ENCODE results near the gene PRKCH.
A peak's percentile ranks its signal among the peaks of the same experiment; 100 is the strongest.

PRKCH gene

GRCh38 chr14:61533513-61534255 is 212.3 kb downstream of the PRKCH start:
- DNase-seq = peak in 1 of 4 experiments; percentile 48

DNA sequence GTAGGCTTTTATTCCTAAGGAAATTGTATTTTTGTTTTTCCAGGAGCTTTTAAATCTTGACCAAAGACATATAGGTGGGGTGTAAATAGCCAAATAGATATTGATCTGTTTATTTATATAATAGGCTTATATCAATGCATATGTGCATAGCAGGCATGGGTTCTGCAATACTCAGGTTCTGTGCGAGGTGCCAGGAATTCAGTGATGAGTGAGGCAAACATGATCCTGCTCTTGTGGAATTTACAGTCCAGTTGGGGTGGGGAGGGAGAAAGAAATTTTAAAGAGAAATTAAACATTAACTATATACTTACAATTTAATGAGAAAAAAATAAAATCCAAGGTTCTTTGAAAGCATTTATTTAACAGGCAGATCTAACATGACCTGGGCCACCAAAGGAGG is 213.7 kb downstream of the PRKCH start:
- DNase-seq = no peak

- no peak for DNase-seq
Measured at GRCh38 chr14:61535458-61535857, 214.1 kb downstream of the PRKCH start.

- DNase-seq = no peak
Measured at GRCh38 chr14:61536661-61537562, 215.5 kb downstream of the PRKCH start.

DNA sequence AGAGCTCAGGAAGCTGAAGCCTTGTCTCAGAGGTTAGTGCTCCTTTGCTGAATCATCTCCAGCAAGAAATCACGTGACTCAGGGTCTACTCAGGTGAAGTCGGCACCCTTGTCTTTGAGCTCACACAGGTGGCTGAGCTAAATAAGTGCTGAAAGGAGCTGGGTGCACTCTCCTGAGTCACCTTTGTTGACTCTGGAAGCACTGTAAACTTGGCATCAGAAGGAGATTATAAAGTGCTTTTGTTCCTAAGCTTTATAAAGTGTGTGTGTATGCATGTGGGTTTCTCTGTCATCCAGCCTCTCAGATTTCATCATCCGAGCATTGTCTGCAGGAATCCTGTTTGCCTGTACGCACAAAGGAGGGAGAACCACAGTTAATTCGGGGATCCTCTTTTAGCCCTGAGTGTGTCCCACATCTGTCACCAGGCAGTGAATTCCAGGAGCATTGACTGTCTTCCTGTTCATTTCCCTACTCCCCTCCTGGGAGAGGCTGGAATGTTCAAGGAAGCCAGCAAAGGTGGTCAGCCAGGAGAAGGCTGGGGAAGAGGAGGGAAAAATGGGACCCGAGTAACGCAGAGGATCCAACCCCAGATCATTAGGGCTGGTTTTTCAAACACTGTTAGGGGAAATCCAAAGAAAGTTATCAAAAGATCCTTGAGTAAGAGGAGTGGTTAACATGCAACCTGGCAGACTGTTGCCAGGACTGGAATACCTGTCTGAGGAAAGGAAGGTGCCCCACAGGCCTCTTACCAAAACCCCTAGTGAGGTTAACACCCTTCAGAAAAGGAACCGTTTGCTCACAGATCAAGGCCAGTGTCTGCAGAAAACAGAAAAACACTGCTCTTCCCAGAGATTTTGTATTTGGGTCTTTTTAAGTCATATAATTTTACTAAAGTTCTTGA is 216.4 kb downstream of the PRKCH start:
- DNase-seq = no peak

- DNase-seq = no peak
Measured at GRCh38 chr14:61538464-61539022, 217.2 kb downstream of the PRKCH start.

DNA sequence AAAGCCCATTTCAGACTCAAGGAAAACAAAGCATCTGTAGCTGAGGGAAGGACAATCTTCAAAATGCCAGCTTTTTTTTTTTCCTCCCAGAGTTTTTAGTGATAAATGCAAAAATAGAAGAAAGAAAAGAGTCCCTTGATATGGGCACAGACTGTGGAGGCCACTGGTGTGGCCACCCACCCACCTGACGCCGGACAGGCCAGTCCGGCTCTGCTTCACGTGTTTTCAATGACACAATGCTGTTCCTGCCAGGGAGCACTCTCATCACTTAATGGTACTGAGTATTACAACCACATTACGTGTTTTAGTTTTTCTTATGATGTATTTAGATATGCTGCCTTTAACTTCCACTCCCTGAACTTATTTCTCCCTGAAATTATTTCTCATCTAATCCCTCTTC is 218.3 kb downstream of the PRKCH start:
- DNase-seq = no peak

GRCh38 chr14:61540931-61541330 is 219.6 kb downstream of the PRKCH start:
- DNase-seq = no peak

DNA sequence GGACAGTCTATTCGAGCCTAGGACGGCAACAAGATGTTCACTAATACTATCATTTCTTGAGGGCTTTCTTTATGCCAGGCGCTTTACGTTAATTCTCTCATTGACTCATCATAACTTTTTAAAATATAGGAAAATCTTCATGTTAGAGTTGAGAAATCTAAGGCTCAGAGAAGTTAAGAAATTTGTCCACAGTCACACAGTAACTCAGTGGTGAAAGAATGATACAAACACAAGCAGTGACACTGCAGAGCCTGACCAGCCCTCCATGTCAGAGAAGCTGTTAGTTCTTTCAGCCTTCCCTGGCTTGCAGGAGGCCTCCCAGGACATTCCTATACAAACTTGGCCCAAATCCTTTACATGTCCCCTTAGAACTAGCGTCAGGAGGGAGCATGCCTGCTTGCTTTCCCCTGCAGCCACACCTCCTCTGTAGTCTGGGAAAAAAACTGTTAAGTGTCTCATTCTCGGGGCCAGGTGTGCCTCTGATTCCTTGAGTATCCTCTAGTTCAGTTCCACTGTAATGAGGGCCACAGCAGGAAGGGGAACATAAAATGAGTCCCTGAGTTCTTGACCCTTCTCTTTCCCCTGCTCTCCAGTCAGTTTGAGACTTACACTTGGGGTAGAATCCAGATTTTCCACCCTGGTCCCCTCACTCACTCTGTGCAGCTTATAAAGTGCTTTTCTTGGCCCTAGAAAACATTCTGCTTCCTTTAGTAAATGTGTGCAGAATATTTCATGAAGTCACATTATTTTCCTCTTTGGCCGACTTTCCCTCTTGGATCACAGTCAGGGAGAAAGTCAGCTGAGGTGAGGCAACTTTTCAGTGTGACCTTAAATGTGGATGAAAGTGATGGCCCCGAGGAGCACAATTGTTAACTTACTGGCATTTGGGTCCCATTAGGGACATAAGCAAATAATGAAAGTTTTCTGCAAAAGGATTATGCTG is 221.7 kb downstream of the PRKCH start:
- DNase-seq = no peak

- no peak for DNase-seq
Measured at GRCh38 chr14:61543946-61544345, 222.6 kb downstream of the PRKCH start.

DNA sequence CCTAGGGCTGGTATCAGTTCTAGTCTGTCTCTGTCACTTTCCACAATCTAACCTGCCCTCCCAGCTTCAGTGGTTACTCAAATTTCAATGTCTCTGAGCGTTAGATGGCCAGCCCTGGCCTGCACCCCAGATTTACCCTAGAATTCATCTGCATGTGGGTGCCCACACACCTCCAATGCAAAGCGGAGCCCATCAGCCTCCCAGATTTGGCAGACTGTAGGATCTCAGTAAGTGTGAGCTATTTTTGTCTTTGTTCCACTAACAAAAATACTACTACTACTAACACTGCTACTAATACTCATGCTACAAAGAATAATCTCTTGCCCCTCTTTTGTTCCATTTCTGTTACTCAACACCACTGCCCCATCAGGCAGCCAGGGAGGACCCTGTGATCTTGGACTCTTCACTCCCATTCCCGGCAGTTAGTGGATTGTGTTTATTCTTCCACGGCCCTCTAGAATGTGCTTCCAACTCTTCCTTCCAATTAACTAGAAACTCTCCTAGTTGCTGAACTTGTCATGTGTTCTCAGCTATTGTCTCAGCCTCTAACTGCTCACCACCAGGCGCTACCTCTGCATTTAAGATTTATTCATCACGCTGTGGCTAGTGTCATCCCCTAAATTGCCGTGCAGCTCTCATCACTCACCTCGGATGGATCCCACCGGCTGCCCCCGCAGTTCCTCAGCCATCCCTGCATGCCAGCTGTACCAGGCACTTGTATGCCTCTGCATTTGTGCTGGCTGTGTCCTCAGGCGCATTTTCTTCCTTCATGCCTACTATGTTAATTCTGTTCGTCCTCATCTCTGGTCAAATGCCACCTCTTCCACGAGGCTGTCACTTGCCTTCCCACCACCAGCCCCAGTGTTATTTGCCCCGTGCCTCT is 223.3 kb downstream of the PRKCH start:
- DNase-seq = no peak

GRCh38 chr14:61545726-61546455 is 224.5 kb downstream of the PRKCH start:
- DNase-seq = no peak

- peak; percentile 73 to 86 (median 78) for DNase-seq
Measured at GRCh38 chr14:61547186-61548069, 226.0 kb downstream of the PRKCH start.

DNA sequence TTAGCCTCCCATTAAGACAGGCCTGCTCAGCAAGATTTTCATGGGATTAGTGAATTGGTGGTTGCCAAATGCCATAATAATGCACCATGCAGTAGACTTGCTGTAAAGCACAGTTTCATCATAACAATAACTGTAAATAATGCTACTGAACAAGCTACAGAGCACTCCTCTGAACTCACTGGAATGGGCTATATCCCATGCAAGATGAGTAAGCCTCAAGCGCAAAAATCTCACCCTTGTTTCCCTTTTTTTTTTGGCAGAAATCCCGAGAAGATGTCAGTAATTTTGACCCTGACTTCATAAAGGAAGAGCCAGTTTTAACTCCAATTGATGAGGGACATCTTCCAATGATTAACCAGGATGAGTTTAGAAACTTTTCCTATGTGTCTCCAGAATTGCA is 228.0 kb downstream of the PRKCH start:
- DNase-seq = peak; percentile 73 to 94 (median 84)

- peak; percentile 72 to 96 (median 86) for DNase-seq
Measured at GRCh38 chr14:61551384-61551783, 230.0 kb downstream of the PRKCH start.

DNA sequence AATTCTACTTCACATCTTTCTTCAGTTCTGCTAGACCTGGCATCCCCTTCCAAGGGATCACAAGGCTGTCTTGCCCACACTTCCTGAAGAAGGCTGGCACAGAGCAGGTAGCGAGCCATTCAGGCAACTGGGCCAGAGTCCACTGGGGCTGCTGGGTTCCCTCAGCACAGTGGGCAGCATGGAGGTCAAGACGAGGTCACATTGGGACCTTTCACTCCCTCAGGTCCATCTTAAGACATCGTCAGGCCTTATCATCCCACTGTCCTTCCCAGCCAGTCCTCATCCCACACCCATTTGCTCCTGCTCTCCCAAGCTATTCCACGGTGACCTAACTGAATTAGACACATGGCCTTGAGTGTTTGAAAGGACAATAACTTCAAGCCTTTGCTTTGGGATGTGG is 230.9 kb downstream of the PRKCH start:
- DNase-seq = peak in 3 of 4 experiments; percentile 11 to 20 (median 12)

DNA sequence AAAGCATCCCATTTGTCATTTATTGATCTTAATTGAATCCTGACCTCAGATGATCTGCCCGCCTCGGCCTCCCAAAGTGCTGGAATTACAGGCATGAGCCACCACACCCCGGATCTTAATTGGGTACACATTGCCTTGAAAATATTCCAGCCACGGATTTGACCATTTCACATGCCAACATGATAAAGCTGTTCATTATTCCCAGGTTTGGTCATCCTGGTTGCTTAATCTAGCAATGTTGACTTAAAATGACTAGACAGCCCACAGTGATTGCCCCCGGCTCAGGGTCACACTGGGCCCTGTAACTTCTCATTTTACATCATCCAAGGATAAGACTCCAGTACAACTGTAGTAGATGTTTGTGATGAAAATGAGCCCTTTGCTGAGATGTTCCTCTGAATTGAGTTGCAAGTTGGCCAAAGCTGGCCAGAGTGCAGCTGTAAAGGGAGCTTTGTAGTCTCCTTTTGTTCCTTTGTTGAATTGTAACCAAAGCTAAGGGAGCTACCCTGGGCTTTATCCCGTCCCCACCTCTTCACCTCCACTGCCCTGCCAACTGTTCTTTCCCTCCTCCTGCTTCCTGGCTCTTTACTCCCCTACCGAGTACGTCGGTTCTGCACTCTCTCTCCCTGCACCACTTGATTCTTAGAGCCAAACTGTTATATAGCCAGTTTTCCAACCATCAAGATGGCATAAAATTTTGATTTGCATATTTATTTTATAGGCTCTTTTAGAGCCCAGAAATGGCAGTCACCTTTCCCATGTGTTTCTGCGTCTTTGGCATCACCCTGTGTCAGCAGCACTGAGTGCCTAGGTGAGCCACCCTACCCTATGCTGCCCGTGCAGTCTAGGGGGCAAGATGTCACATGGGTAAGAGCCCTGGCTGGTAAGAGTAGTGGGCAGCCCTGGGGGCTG is 232.6 kb downstream of the PRKCH start:
- DNase-seq = peak; percentile 74 to 91 (median 83)
